Measurements from ENCODE around the gene TEC.

Gene TEC

GRCh38 chr4:48093991-48094416 lies 175.6 kb downstream of the TEC start:
- in situ Hi-C loops (cut with HindIII; ENCODE audit: low sequenced_read_pairs) = loop anchor here (10.0 kb wide), 1 partner anchor 59 kb away; no protein-coding TSS in a partner anchor

- in situ Hi-C loops (cut with HindIII; ENCODE audit: low sequenced_read_pairs) = loop anchor here (10.0 kb wide), 1 partner anchor 56 kb away; no protein-coding TSS in a partner anchor
Measured at GRCh38 chr4:48090621-48091020, 179.0 kb downstream of the TEC start.

DNA sequence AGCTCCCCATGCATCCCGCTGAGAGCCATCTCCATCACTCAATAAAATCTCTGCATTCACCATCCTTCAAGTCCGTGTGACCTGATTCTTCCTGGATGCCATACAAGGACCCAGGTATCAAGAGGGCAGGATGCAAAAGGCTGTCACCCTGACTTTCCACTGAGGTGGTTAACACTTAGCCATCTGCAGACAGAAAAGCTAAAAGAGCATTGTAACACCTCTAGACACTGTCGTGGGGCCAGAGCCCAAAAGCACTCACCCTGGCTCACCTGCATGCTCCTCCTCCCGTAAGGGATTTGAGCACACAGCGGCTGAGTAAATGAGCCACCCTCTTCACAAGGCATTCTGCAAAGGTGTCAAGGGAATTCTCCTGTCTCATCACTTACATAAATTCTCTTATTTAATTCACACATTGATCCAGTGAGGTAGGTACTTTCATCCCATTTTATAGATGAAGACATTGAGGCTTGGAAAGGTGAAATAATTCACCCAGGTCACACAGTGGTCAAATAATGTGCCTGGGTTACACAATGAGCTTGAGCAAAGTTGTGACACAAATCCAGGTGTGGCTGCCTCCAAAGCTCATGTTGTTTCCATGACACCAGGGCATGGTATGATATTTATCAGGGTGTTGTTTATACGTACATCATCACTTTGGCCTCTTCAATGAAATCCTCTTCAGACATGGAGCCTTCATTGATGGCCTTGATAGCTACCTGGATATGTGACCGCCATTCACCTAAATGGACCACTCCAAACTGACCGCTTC lies 183.6 kb downstream of the TEC start:
- in situ Hi-C loops (cut with HindIII; ENCODE audit: low sequenced_read_pairs) = no loop called here
